ENCODE measurements around the gene SEMA5A. TPM values are rescaled to one million over a fixed set of nuclear protein-coding genes. Genes with fewer than 3 reads are reported as not detected.

The SEMA5A gene
- total RNA-seq, 1 donor from 2014 or later: 9.3 TPM

GRCh38 chr5:9313751-9314150 is 232.1 kb downstream of the SEMA5A start:
- Histone ChIP-seq H3K36me3 (no peaks in the 10 kb centered on the region), H3K9me3 (no peaks in the 10 kb centered on the region), H3K4me3 (no peak overlapping the region), H3K4me1 (no peaks in the 10 kb centered on the region), H3K27ac (no peak overlapping the region), H3K27me3 (no peaks in the 10 kb centered on the region)
- no peak for DNase-seq (ENCODE audit: extremely low spot score in 2 of 2)
- no peak for TF ChIP-seq CTCF (IDR thresholded peaks at IDR 0.05)
- no peak for TF ChIP-seq POLR2AphosphoS5 (IDR thresholded peaks at IDR 0.05; ENCODE audit: insufficient read depth in 1 of 2, low read depth in 1 of 2)
- no peak for TF ChIP-seq POLR2A (IDR thresholded peaks at IDR 0.05)
- intact Hi-C loops (cut with DNase I): no loop called here

GRCh38 chr5:9307150-9307549 is 238.7 kb downstream of the SEMA5A start:
- TF ChIP-seq POLR2A (IDR thresholded peaks at IDR 0.05) (no peak), CTCF (IDR thresholded peaks at IDR 0.05) (no peak)
- no peak overlapping the region for H3K4me3 ChIP-seq
- intact Hi-C loops (cut with DNase I): no loop called here

GRCh38 chr5:9302218-9302617 is 243.7 kb downstream of the SEMA5A start:
- intact Hi-C loops (cut with DNase I): no loop called here
- H3K4me3 ChIP-seq: no peak overlapping the region
- no peaks in the 10 kb centered on the region for H3K9me3 ChIP-seq
- no peak for DNase-seq (ENCODE audit: extremely low spot score in 2 of 2)
- no peaks in the 10 kb centered on the region for H3K27me3 ChIP-seq
- H3K36me3 ChIP-seq: no peaks in the 10 kb centered on the region
- no peak for TF ChIP-seq POLR2A (IDR thresholded peaks at IDR 0.05)
- H3K4me1 ChIP-seq: peaks cover 6% of the 10 kb centered on the region
- no peak overlapping the region for H3K27ac ChIP-seq

More at GRCh38 chr5:9307150-9307549, 238.7 kb downstream of the SEMA5A start:
- Histone ChIP-seq H3K4me1 (no peaks in the 10 kb centered on the region), H3K27ac (no peak overlapping the region), H3K9me3 (no peaks in the 10 kb centered on the region), H3K36me3 (no peaks in the 10 kb centered on the region), H3K27me3 (no peaks in the 10 kb centered on the region)
- DNase-seq (ENCODE audit: extremely low spot score in 2 of 2): no peak

- H3K4me1 ChIP-seq: peaks cover 6% of the 10 kb centered on the region
- no peak for DNase-seq (ENCODE audit: extremely low spot score in 2 of 2)
- no peaks in the 10 kb centered on the region for H3K9me3 ChIP-seq
- intact Hi-C loops (cut with DNase I): no loop called here
- H3K27me3 ChIP-seq: no peaks in the 10 kb centered on the region
- no peak overlapping the region for H3K4me3 ChIP-seq
- TF ChIP-seq POLR2A (IDR thresholded peaks at IDR 0.05): no peak
- peak in 1 of 2 donors; percentile 24 for TF ChIP-seq POLR2AphosphoS5 (IDR thresholded peaks at IDR 0.05; ENCODE audit: insufficient read depth in 1 of 2, low read depth in 1 of 2)
- no peak overlapping the region for H3K27ac ChIP-seq
- H3K36me3 ChIP-seq: no peaks in the 10 kb centered on the region
These were observed 244.7 kb downstream of the SEMA5A start for GRCh38 chr5:9301200-9301599.

GRCh38 chr5:9297134-9297533 is 248.7 kb downstream of the SEMA5A start:
- no peaks in the 10 kb centered on the region for H3K9me3 ChIP-seq
- no peak for DNase-seq (ENCODE audit: extremely low spot score in 2 of 2)
- H3K4me1 ChIP-seq: peaks cover 6% of the 10 kb centered on the region
- intact Hi-C loops (cut with DNase I): no loop called here
- no peak overlapping the region for H3K4me3 ChIP-seq
- no peaks in the 10 kb centered on the region for H3K27me3 ChIP-seq
- no peak overlapping the region for H3K27ac ChIP-seq
- no peaks in the 10 kb centered on the region for H3K36me3 ChIP-seq
- TF ChIP-seq POLR2A (IDR thresholded peaks at IDR 0.05): no peak
- no peak for TF ChIP-seq CTCF (IDR thresholded peaks at IDR 0.05)
- TF ChIP-seq POLR2AphosphoS5 (IDR thresholded peaks at IDR 0.05; ENCODE audit: insufficient read depth in 1 of 2, low read depth in 1 of 2): no peak

- intact Hi-C loops (cut with DNase I): no loop called here
- DNase-seq (ENCODE audit: extremely low spot score in 2 of 2): no peak
- TF ChIP-seq POLR2AphosphoS5 (IDR thresholded peaks at IDR 0.05; ENCODE audit: insufficient read depth in 1 of 2, low read depth in 1 of 2): no peak
- no peak for TF ChIP-seq CTCF (IDR thresholded peaks at IDR 0.05)
- TF ChIP-seq POLR2A (IDR thresholded peaks at IDR 0.05): no peak
- no peaks in the 10 kb centered on the region for H3K27me3 ChIP-seq
- no peak overlapping the region for H3K27ac ChIP-seq
- no peak overlapping the region for H3K4me3 ChIP-seq
- no peaks in the 10 kb centered on the region for H3K9me3 ChIP-seq
- H3K4me1 ChIP-seq: no peaks in the 10 kb centered on the region
- no peaks in the 10 kb centered on the region for H3K36me3 ChIP-seq
These were observed 250.4 kb downstream of the SEMA5A start for GRCh38 chr5:9295466-9295801.
